NOMO-1 treated with DMSO at 0.1 percent for 48 hours (cell line): ENCODE measurements around the gene GOT1.
A peak's percentile ranks its signal among the peaks of the same experiment; 100 is the strongest.

Experiments
- DNase-seq: peaks from one replicate; lab custom pipeline; 2025; ENCODE audit not compliant: unreplicated experiment; lab: John Stamatoyannopoulos, UW

Gene GOT1

GRCh38 chr10:99430451-99431189 is at the start of gene GOT1:
TSS of gene GOT1 (minus strand) at chr10:99430624. CDS start at chr10:99430565, 59 bp downstream.
- peak; percentile 99 for DNase-seq

- DNase-seq = peak; percentile 5
Observed at GRCh38 chr10:99470327-99470726, 39.9 kb upstream of the GOT1 start.

- DNase-seq = no peak
Observed at GRCh38 chr10:99467236-99467999, 37.0 kb upstream of the GOT1 start.

GRCh38 chr10:99466632-99467223 is 36.3 kb upstream of the GOT1 start:
- DNase-seq = no peak

GRCh38 chr10:99461230-99461629 is 30.8 kb upstream of the GOT1 start:
- no peak for DNase-seq

- no peak for DNase-seq
Observed at GRCh38 chr10:99460070-99460469, 29.6 kb upstream of the GOT1 start.

- DNase-seq = no peak
Observed at GRCh38 chr10:99459217-99459616, 28.8 kb upstream of the GOT1 start.

- no peak for DNase-seq
Observed at GRCh38 chr10:99457813-99458212, 27.4 kb upstream of the GOT1 start.

- no peak for DNase-seq
Observed at GRCh38 chr10:99456931-99457288, 26.5 kb upstream of the GOT1 start.

GRCh38 chr10:99456207-99456930 is 25.9 kb upstream of the GOT1 start:
- DNase-seq = no peak

- no peak for DNase-seq
Observed at GRCh38 chr10:99451981-99452380, 21.6 kb upstream of the GOT1 start.

GRCh38 chr10:99451499-99451788 is 21.0 kb upstream of the GOT1 start:
- no peak for DNase-seq

- DNase-seq = no peak
Observed at GRCh38 chr10:99450624-99451498, 20.4 kb upstream of the GOT1 start.

- DNase-seq = no peak
Observed at GRCh38 chr10:99450156-99450555, 19.7 kb upstream of the GOT1 start.

- no peak for DNase-seq
Observed at GRCh38 chr10:99449023-99449422, 18.6 kb upstream of the GOT1 start.

GRCh38 chr10:99444383-99445045 is 14.1 kb upstream of the GOT1 start:
- DNase-seq = no peak

GRCh38 chr10:99443500-99443899 is 13.1 kb upstream of the GOT1 start:
- peak; percentile 76 for DNase-seq

- DNase-seq = no peak
Observed at GRCh38 chr10:99442394-99442793, 12.0 kb upstream of the GOT1 start.

- no peak for DNase-seq
Observed at GRCh38 chr10:99438890-99439289, 8.5 kb upstream of the GOT1 start.

- DNase-seq = peak; percentile 67
Observed at GRCh38 chr10:99435986-99436638, 5.7 kb upstream of the GOT1 start.
